IMR-90 (cell line): ENCODE data around the gene ARMC9. TPM values are rescaled to one million over a fixed set of nuclear protein-coding genes. Genes with fewer than 3 reads are reported as not detected.

Source experiments
- ATAC-seq: fragments of 200-7000 bp; cut with Tn5 transposase; 2 replicates; pipeline ENCODE4 v1.9.1; 2020; ENCODE audit warnings: low read depth, mild to moderate bottlenecking, moderate library complexity
- BruUV-seq: library from RNA; stranded (reverse); fragments of 400-500 nt; replicated peaks from 2 replicates; lab custom pipeline; 2021; lab: Mats Ljungman, UMichigan
- CTCF ChIA-PET: fragments of 300-600 bp; formaldehyde crosslinking; extraction: SDS; loops from one replicate; lab custom pipeline; 2021; ENCODE audit warnings: antibody characterized with exemption; lab: Yijun Ruan, JAX
- POLR2A ChIA-PET: fragments of 300-600 bp; sonication (Branson Sonifier 250); formaldehyde crosslinking; loops from one replicate; lab custom pipeline; 2022; ENCODE audit warnings: antibody characterized with exemption; ENCODE audit not compliant: unreplicated experiment; lab: Charles Lee
- DNase-seq: peaks from one replicate; pipeline ENCODE4 v3.0.0; 2013
- H2AFZ ChIP-seq: replicated peaks from 2 replicates; pipeline ENCODE3; 2013; ENCODE audit warnings: low read length, mild to moderate bottlenecking; ENCODE audit not compliant: poor library complexity
- H2AK5ac ChIP-seq: 2 replicates; pipeline ENCODE4 v1.6.1; 2013; ENCODE audit warnings: low read depth, low read length, inconsistent platforms
- H2AK9ac ChIP-seq: replicated peaks from 2 replicates; pipeline ENCODE3; 2013; ENCODE audit warnings: mild to moderate bottlenecking, low read depth, low read length, moderate library complexity; ENCODE audit not compliant: poor library complexity
- H2BK120ac ChIP-seq: 2 replicates; pipeline ENCODE4 v1.6.1; 2013; ENCODE audit warnings: low read depth, low read length, inconsistent platforms
- H2BK15ac ChIP-seq: 3 replicates; pipeline ENCODE4 v1.6.1; 2013; ENCODE audit warnings: low read depth, low read length, inconsistent platforms
- H2BK20ac ChIP-seq: 2 replicates; pipeline ENCODE4 v1.6.1; 2013; ENCODE audit warnings: low read depth, mild to moderate bottlenecking, inconsistent platforms, low read length, moderate library complexity
- H2BK5ac ChIP-seq: 2 replicates; pipeline ENCODE4 v1.6.1; 2013; ENCODE audit warnings: mild to moderate bottlenecking, low read depth, low read length, inconsistent platforms; ENCODE audit not compliant: poor library complexity, severe bottlenecking
- H3K14ac ChIP-seq: replicated peaks from 2 replicates; pipeline ENCODE4 v1.6.1; 2013; ENCODE audit warnings: low read depth, low read length, inconsistent platforms
- H3K18ac ChIP-seq: 2 replicates; pipeline ENCODE4 v1.6.1; 2013; ENCODE audit warnings: low read depth, low read length, control low read depth
- H3K23ac ChIP-seq: 2 replicates; pipeline ENCODE4 v1.6.1; 2013; ENCODE audit warnings: low read depth, low read length, inconsistent platforms
- H3K27ac ChIP-seq: 2 replicates; pipeline ENCODE4 v1.5.1; 2013; ENCODE audit warnings: mild to moderate bottlenecking, control low read depth, low read length; ENCODE audit not compliant: insufficient read depth
- H3K27me3 ChIP-seq: 2 replicates; pipeline ENCODE4 v1.6.1; 2013; ENCODE audit warnings: low read length; ENCODE audit not compliant: control insufficient read depth, insufficient read depth
- H3K36me3 ChIP-seq: 2 replicates; pipeline ENCODE4 v1.6.1; 2013; ENCODE audit warnings: low read length, mixed read lengths; ENCODE audit not compliant: control insufficient read depth, insufficient read depth
- H3K4ac ChIP-seq: 2 replicates; pipeline ENCODE4 v1.6.1; 2013; ENCODE audit warnings: low read depth, low read length, inconsistent platforms
- H3K4me1 ChIP-seq: 2 replicates; pipeline ENCODE4 v1.6.1; 2013; ENCODE audit warnings: low read length, mixed read lengths; ENCODE audit not compliant: control insufficient read depth, insufficient read depth
- H3K4me2 ChIP-seq: 2 replicates; pipeline ENCODE4 v1.6.1; 2013; ENCODE audit warnings: low read depth, mild to moderate bottlenecking, control low read depth, low read length, moderate library complexity
- H3K4me3 ChIP-seq: 2 replicates; pipeline ENCODE4 v1.5.1; 2013; ENCODE audit warnings: low read depth, mild to moderate bottlenecking, control low read depth, low read length, moderate library complexity; ENCODE audit not compliant: insufficient read depth
- H3K56ac ChIP-seq: 2 replicates; pipeline ENCODE4 v1.6.1; 2013; ENCODE audit warnings: low read length, inconsistent platforms; ENCODE audit not compliant: insufficient read depth; ENCODE audit errors: extremely low read depth
- H3K79me1 ChIP-seq, 2 experiments: 2 replicates each; pipeline ENCODE4 v1.6.1; 2013; ENCODE audit warnings: low read length in 2 of 2, inconsistent platforms in 1 of 2, low read depth in 1 of 2
- H3K9ac ChIP-seq: 2 replicates; pipeline ENCODE4 v1.6.1; 2013; ENCODE audit warnings: low read depth, low read length, control low read depth
- H3K9me1 ChIP-seq: 2 replicates; pipeline ENCODE4 v1.6.1; 2013; ENCODE audit warnings: low read length, inconsistent platforms; ENCODE audit not compliant: insufficient read depth
- H3K9me3 ChIP-seq: 2 replicates; pipeline ENCODE4 v1.6.1; 2013; ENCODE audit warnings: low read length; ENCODE audit not compliant: control insufficient read depth, insufficient read depth
- H4K20me1 ChIP-seq: 2 replicates; pipeline ENCODE4 v1.6.1; 2013; ENCODE audit warnings: low read length, inconsistent platforms; ENCODE audit not compliant: insufficient read depth
- H4K5ac ChIP-seq: 2 replicates; pipeline ENCODE4 v1.6.1; 2013; ENCODE audit warnings: mild to moderate bottlenecking, low read depth, low read length, control low read depth
- H4K8ac ChIP-seq, 2 experiments: 2 replicates each; pipeline ENCODE4 v1.6.1; 2013; ENCODE audit warnings: low read depth in 2 of 2, low read length in 2 of 2, control low read depth in 1 of 2, inconsistent platforms in 1 of 2
- H4K91ac ChIP-seq: 2 replicates; pipeline ENCODE4 v1.6.1; 2013; ENCODE audit warnings: low read depth, low read length, inconsistent platforms; ENCODE audit not compliant: insufficient read depth
- BHLHE40 ChIP-seq: fragments of 150-350 bp; IDR thresholded peaks from 2 replicates; pipeline ENCODE4 v1.6.1; 2016; ENCODE audit warnings: mild to moderate bottlenecking, low read depth, low read length
- CEBPB ChIP-seq: IDR thresholded peaks from 2 replicates; pipeline ENCODE4 v1.6.1; 2012; ENCODE audit warnings: low read depth, low read length, improper control_type of control experiment
- FOS ChIP-seq: fragments of 150-350 bp; IDR thresholded peaks from 2 replicates; pipeline ENCODE4 v1.6.1; 2016; ENCODE audit warnings: low read depth, low read length
- MAFK ChIP-seq: IDR thresholded peaks from 2 replicates; pipeline ENCODE4 v1.6.1; 2012; ENCODE audit warnings: low read depth, low read length, improper control_type of control experiment
- MAZ ChIP-seq: IDR thresholded peaks from 2 replicates; pipeline ENCODE4 v1.6.1; 2012; ENCODE audit warnings: low read depth, mild to moderate bottlenecking, low read length, improper control_type of control experiment, moderate library complexity, borderline replicate concordance
- POLR2A ChIP-seq: IDR thresholded peaks from 2 replicates; pipeline ENCODE4 v1.6.1; 2012; ENCODE audit warnings: mild to moderate bottlenecking, low read depth, low read length
- RCOR1 ChIP-seq: IDR thresholded peaks from 2 replicates; pipeline ENCODE4 v1.6.1; 2012; ENCODE audit warnings: mild to moderate bottlenecking, low read length, improper control_type of control experiment; ENCODE audit not compliant: insufficient replicate concordance
- RFX5 ChIP-seq: IDR thresholded peaks from 2 replicates; pipeline ENCODE4 v1.8.0; 2012; ENCODE audit warnings: low read depth, mild to moderate bottlenecking, low read length, moderate library complexity
- SMC3 ChIP-seq: fragments of 150-350 bp; IDR thresholded peaks from 2 replicates; pipeline ENCODE4 v1.6.1; 2016; ENCODE audit warnings: low read depth, mild to moderate bottlenecking, antibody characterized with exemption, low read length, moderate library complexity
- WGBS, 2 experiments: methylation state at CpG; one replicate each; pipeline versions ENCODE4 v1.1.5 to v1.1.7; 2013; ENCODE audit warnings: missing lambda C conversion rate in 2 of 2; ENCODE audit not compliant: insufficient read length in 1 of 2; ENCODE audit errors: extremely low coverage in 2 of 2; 5-methylcytosine and 5-hydroxymethylcytosine counted together
- dilution Hi-C: fragments of 300-500 bp; cut with HindIII; formaldehyde crosslinking; loops from one replicate; pipeline ENCODE4 v1.14.3; 2018; ENCODE audit warnings: low sequenced_read_pairs; ENCODE audit not compliant: unreplicated experiment
- in situ Hi-C: fragments of 300-500 bp; cut with MboI; formaldehyde crosslinking; loops from 3 replicates; pipeline ENCODE4 v1.14.3; 2019; ENCODE audit warnings: low sequenced_read_pairs, inconsistent platforms, mixed read lengths
- intact Hi-C: fragments of 100-400 bp; cut with micrococcal nuclease; formaldehyde crosslinking; loops from 2 replicates; pipeline ENCODE4 v1.10.0; 2022
- polyA plus RNA-seq, 3 experiments: library from polyadenylated mRNA; depleted of rRNA; stranded (reverse); fragments of >200 nt; gene quantifications; 2 replicates each; pipeline ENCODE4 v1.2.3, GENCODE V29; 2012; ENCODE audit warnings: low replicate concordance in 1 of 3
- total RNA-seq: library from RNA; depleted of rRNA; stranded (reverse); fragments of >200 nt; gene quantifications from 2 replicates; pipeline ENCODE4 v1.2.3, GENCODE V29; 2012
- TF ChIP-seq, protein P1 (sequence below): fragments of 150-350 bp; IDR thresholded peaks from 2 replicates; pipeline ENCODE4 v1.6.1; 2016; ENCODE audit warnings: low read depth, mild to moderate bottlenecking, low read length, moderate library complexity, borderline replicate concordance
- TF ChIP-seq, protein P2 (sequence below): fragments of 150-350 bp; IDR thresholded peaks from 2 replicates; pipeline ENCODE4 v1.6.1; 2017; ENCODE audit warnings: mild to moderate bottlenecking, antibody characterized with exemption, low read length, low read depth

Gene ARMC9
- total and polyA plus RNA-seq, 2 of the 4 experiments (the other 2 are of a cell fraction) = 36.0 to 46.6 TPM

DNA sequence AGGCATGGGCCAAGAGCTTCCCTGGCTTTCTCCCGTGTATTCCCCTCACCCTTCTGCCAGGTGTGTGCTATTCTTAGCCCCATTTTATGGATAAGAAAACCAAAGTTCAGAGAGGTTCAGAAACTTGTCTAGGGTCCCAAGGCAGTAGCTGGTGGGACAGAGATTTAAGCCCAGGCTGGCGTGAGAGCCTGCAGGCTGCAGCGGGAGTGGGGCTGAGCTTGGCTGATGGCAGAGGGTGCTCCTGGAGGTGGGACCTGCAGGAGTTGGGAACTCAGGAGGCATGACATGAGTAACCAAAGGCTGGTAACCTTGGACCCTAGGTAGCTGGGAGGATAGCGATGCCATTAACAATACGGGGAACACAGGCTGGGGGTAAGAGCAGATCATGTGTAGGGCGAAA, 109.8 kb downstream of the ARMC9 start:
- H2AK5ac ChIP-seq = no peak overlapping the region
- H3K27ac ChIP-seq = no peak overlapping the region
- H4K5ac ChIP-seq = no peak overlapping the region
- H4K91ac ChIP-seq = no peak overlapping the region
- no peak overlapping the region for H3K23ac ChIP-seq
- DNase-seq (no peak), ATAC-seq (no peak)
- no peak overlapping the region for H2BK120ac ChIP-seq
- H2BK5ac ChIP-seq = no peak overlapping the region
- H3K9me1 ChIP-seq = no peaks in the 10 kb centered on the region; the same call in 1 of the 2 replicates
- H3K14ac ChIP-seq = no peak overlapping the region
- no peak overlapping the region for H4K8ac ChIP-seq
- in situ Hi-C loops = no loop called here
- H3K4me3 ChIP-seq = no peak overlapping the region
- H3K4ac ChIP-seq = no peak overlapping the region
- TF ChIP-seq RFX5 (no peak), POLR2A (no peak), MAZ (no peak), RCOR1 (no peak), CEBPB (no peak), BHLHE40 (no peak), SMC3 (no peak), FOS (no peak), MAFK (no peak)
- TF ChIP-seq, protein P1, sequence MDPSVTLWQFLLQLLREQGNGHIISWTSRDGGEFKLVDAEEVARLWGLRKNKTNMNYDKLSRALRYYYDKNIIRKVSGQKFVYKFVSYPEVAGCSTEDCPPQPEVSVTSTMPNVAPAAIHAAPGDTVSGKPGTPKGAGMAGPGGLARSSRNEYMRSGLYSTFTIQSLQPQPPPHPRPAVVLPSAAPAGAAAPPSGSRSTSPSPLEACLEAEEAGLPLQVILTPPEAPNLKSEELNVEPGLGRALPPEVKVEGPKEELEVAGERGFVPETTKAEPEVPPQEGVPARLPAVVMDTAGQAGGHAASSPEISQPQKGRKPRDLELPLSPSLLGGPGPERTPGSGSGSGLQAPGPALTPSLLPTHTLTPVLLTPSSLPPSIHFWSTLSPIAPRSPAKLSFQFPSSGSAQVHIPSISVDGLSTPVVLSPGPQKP = no peak
- TF ChIP-seq, protein P2, sequence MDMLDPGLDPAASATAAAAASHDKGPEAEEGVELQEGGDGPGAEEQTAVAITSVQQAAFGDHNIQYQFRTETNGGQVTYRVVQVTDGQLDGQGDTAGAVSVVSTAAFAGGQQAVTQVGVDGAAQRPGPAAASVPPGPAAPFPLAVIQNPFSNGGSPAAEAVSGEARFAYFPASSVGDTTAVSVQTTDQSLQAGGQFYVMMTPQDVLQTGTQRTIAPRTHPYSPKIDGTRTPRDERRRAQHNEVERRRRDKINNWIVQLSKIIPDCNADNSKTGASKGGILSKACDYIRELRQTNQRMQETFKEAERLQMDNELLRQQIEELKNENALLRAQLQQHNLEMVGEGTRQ = no peak
- ChIA-PET CTCF (interaction anchor here (1.0 kb wide), 1 partner anchor 12 kb away, joined by 3 read pairs; no protein-coding TSS in a partner anchor), POLR2A (interaction anchor here (0.6 kb wide), 1 partner anchor 156 kb away, joined by 3 read pairs; the partner anchor contains the start of gene NCL)
- H3K56ac ChIP-seq = no peak overlapping the region
- no peak overlapping the region for H3K9ac ChIP-seq
- peak overlapping the region; percentile 18 for H2AFZ ChIP-seq
- no peaks in the 10 kb centered on the region for H3K9me3 ChIP-seq
- dilution Hi-C loops = no loop called here
- 0 out of 4 replicates have a peak, but pooled peaks cover 0 to 5% of the 10 kb centered on the region in 2 experiments for H3K79me1 ChIP-seq
- no peak overlapping the region for H2BK15ac ChIP-seq
- WGBS, 2 experiments = 100% methylated on average over 4 of the region's 6 CpGs; no CpG with 5 or more reads in 1 of the 2 experiments
- no peak overlapping the region for H2AK9ac ChIP-seq
- BruUV-seq = no TSS peak
- H2BK20ac ChIP-seq = no peak overlapping the region
- no peaks in the 10 kb centered on the region for H3K27me3 ChIP-seq
- intact Hi-C loops = no loop called here
- no peak overlapping the region for H3K18ac ChIP-seq
- H3K4me1 ChIP-seq = no peaks in the 10 kb centered on the region
- no peaks in the 10 kb centered on the region; the same call in 1 of the 2 replicates for H4K20me1 ChIP-seq
- no peak overlapping the region for H3K4me2 ChIP-seq
- H3K36me3 ChIP-seq = peaks cover 16% of the 10 kb centered on the region
